ENCODE data around the gene NT5DC1. TPM values are rescaled to one million over a fixed set of nuclear protein-coding genes. Genes with fewer than 3 reads are reported as not detected.
A peak's percentile ranks its signal among the peaks of the same experiment; 100 is the strongest.

Gene NT5DC1
- polyA plus RNA-seq, 3 donors: 18.2 to 39.0 (median 28.3) TPM

- no peak overlapping the region for H3K4me3 Mint-ChIP-seq
Measured at GRCh38 chr6:116255246-116255800, 154.7 kb downstream of the NT5DC1 start.

DNA sequence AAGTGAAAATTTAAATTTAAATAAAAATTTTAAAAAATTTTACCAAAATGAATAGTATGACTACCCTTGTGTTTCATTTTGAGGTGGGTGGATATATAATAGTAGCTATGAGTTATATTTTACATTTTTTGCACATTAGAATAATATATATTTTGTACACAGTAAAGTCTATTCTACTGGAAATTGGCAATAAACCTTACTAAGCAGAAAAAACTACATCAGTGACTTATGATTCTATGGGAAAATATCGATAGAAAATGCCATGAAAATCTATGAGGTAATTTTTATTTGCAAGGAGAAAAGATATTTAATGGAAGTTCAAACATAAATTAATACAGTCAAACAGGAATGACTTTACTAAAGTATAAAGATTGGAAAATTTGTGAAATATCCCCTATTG lies 156.0 kb downstream of the NT5DC1 start:
- Histone ChIP-seq H3K36me3 (replicated peaks in 1 of 2; ENCODE audit: control insufficient read depth in 1 of 2, insufficient read depth in 2 of 2, low read length in 2 of 2) (no peaks in the 10 kb centered on the region), H3K4me3 (replicated peaks in 1 of 3; ENCODE audit: low read depth in 2 of 3, low read length in 3 of 3) (no peak overlapping the region), H2AFZ (ENCODE audit: insufficient read depth, low read depth, low read length, poor library complexity, severe bottlenecking) (no peak overlapping the region), H3K27ac (ENCODE audit: low read depth in 1 of 2, low read length in 2 of 2) (no peak overlapping the region), H3K4me1 (ENCODE audit: control insufficient read depth in 1 of 2, insufficient read depth in 2 of 2, low read length in 2 of 2) (peaks cover 13 to 20% of the 10 kb centered on the region in 2 donors), H3K79me2 (ENCODE audit: insufficient read depth, low read length) (peaks cover 14% of the 10 kb centered on the region), H4K20me1 (ENCODE audit: insufficient read depth, low read length) (no peaks in the 10 kb centered on the region), H3K9ac (ENCODE audit: insufficient read depth, low read length, poor library complexity, severe bottlenecking) (no peak overlapping the region), H3K27me3 (ENCODE audit: control insufficient read depth in 2 of 2, insufficient read depth in 2 of 2, low read length in 2 of 2) (no peaks in the 10 kb centered on the region), H3K4me2 (replicated peaks; ENCODE audit: extremely low read depth, low read length, poor library complexity, severe bottlenecking) (no peak overlapping the region), H3K9me3 (replicated peaks in 1 of 2; ENCODE audit: control insufficient read depth in 1 of 2, insufficient read depth in 1 of 2, low read length in 2 of 2) (no peaks in the 10 kb centered on the region)
- Mint-ChIP-seq H3K4me3 (no peak overlapping the region), H3K36me3 (no peaks in the 10 kb centered on the region), H3K27ac (no peak overlapping the region), H3K4me1 (peaks cover 5% of the 10 kb centered on the region), H3K9me3 (no peaks in the 10 kb centered on the region), H3K27me3 (ENCODE audit: low read depth in 3 of 3) (no peaks in the 10 kb centered on the region)
- no CpG with 5 or more reads among the region's 1 CpG for WGBS (ENCODE audit: insufficient coverage)
- intact Hi-C loops (cut with micrococcal nuclease): no loop called here
- TF ChIP-seq, protein P1, sequence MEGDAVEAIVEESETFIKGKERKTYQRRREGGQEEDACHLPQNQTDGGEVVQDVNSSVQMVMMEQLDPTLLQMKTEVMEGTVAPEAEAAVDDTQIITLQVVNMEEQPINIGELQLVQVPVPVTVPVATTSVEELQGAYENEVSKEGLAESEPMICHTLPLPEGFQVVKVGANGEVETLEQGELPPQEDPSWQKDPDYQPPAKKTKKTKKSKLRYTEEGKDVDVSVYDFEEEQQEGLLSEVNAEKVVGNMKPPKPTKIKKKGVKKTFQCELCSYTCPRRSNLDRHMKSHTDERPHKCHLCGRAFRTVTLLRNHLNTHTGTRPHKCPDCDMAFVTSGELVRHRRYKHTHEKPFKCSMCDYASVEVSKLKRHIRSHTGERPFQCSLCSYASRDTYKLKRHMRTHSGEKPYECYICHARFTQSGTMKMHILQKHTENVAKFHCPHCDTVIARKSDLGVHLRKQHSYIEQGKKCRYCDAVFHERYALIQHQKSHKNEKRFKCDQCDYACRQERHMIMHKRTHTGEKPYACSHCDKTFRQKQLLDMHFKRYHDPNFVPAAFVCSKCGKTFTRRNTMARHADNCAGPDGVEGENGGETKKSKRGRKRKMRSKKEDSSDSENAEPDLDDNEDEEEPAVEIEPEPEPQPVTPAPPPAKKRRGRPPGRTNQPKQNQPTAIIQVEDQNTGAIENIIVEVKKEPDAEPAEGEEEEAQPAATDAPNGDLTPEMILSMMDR (IDR thresholded peaks at IDR 0.05): no peak
- no peak for DNase-seq

More at GRCh38 chr6:116255246-116255800, 154.7 kb downstream of the NT5DC1 start:
- Histone ChIP-seq H3K27ac (ENCODE audit: low read depth in 1 of 2, low read length in 2 of 2) (no peak overlapping the region), H3K27me3 (ENCODE audit: control insufficient read depth in 2 of 2, insufficient read depth in 2 of 2, low read length in 2 of 2) (no peaks in the 10 kb centered on the region), H3K9me3 (replicated peaks in 1 of 2; ENCODE audit: control insufficient read depth in 1 of 2, insufficient read depth in 1 of 2, low read length in 2 of 2) (no peaks in the 10 kb centered on the region), H3K4me3 (replicated peaks in 1 of 3; ENCODE audit: low read depth in 2 of 3, low read length in 3 of 3) (no peak overlapping the region), H3K4me1 (ENCODE audit: control insufficient read depth in 1 of 2, insufficient read depth in 2 of 2, low read length in 2 of 2) (peaks cover 13 to 20% of the 10 kb centered on the region in 2 donors), H3K79me2 (ENCODE audit: insufficient read depth, low read length) (peaks cover 14% of the 10 kb centered on the region), H3K4me2 (replicated peaks; ENCODE audit: extremely low read depth, low read length, poor library complexity, severe bottlenecking) (no peak overlapping the region), H2AFZ (ENCODE audit: insufficient read depth, low read depth, low read length, poor library complexity, severe bottlenecking) (peak overlapping the region; percentile 99), H3K36me3 (replicated peaks in 1 of 2; ENCODE audit: control insufficient read depth in 1 of 2, insufficient read depth in 2 of 2, low read length in 2 of 2) (no peaks in the 10 kb centered on the region), H4K20me1 (ENCODE audit: insufficient read depth, low read length) (no peaks in the 10 kb centered on the region), H3K9ac (ENCODE audit: insufficient read depth, low read length, poor library complexity, severe bottlenecking) (no peak overlapping the region)
- 20% methylated on average over 1 of the region's 5 CpGs for whole genome bisulfite sequencing (ENCODE audit: insufficient coverage)
- H3K27ac Mint-ChIP-seq: no peak overlapping the region
- TF ChIP-seq, protein P1 (IDR thresholded peaks at IDR 0.05): no peak
- no peak for DNase-seq
- peaks cover 18% of the 10 kb centered on the region for H3K4me1 Mint-ChIP-seq
- no peaks in the 10 kb centered on the region for H3K9me3 Mint-ChIP-seq
- H3K27me3 Mint-ChIP-seq (ENCODE audit: low read depth in 3 of 3): no peaks in the 10 kb centered on the region
- intact Hi-C loops (cut with micrococcal nuclease): no loop called here
- H3K36me3 Mint-ChIP-seq: no peaks in the 10 kb centered on the region
